GM12865 (cell line): ENCODE results near the gene PLEK.
A peak's percentile ranks its signal among the peaks of the same experiment; 100 is the strongest.

Experiments
- DNase-seq: peaks from one replicate; pipeline ENCODE4 v3.0.0; 2010; ENCODE audit warnings: low read depth
- H3K4me3 ChIP-seq: 2 replicates; pipeline ENCODE4 v1.5.1; 2011; ENCODE audit warnings: mild to moderate bottlenecking, low read depth, low read length, control low read depth
- TF ChIP-seq, protein P1 (sequence below): IDR thresholded peaks from 2 replicates; pipeline ENCODE4 v1.5.1; 2011; ENCODE audit warnings: low read length, control low read depth, low read depth, inconsistent platforms; ENCODE audit not compliant: insufficient read depth; ENCODE audit errors: missing control alignments

Gene PLEK

DNA sequence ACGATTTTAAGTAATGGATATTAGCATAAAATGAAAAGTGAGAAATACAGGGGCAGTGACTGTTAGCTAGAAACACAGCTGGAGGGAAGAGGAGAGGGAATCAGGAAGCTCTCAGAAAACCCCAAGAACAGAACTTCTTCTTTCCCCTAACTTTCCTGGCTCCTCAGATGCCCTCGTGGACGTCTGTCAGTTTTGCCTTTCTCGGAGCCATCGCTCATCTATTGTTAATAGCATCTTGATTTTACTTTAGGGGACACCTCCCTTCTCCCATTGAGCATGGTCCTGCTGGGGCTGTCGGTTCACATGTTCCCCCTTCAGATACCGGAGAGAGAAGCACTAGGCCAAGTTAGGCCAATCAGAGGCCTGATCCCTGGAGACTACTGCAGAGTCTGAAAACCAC lies 2.3 kb upstream of the PLEK start:
- DNase-seq = peak; percentile 53
- TF ChIP-seq, protein P1, sequence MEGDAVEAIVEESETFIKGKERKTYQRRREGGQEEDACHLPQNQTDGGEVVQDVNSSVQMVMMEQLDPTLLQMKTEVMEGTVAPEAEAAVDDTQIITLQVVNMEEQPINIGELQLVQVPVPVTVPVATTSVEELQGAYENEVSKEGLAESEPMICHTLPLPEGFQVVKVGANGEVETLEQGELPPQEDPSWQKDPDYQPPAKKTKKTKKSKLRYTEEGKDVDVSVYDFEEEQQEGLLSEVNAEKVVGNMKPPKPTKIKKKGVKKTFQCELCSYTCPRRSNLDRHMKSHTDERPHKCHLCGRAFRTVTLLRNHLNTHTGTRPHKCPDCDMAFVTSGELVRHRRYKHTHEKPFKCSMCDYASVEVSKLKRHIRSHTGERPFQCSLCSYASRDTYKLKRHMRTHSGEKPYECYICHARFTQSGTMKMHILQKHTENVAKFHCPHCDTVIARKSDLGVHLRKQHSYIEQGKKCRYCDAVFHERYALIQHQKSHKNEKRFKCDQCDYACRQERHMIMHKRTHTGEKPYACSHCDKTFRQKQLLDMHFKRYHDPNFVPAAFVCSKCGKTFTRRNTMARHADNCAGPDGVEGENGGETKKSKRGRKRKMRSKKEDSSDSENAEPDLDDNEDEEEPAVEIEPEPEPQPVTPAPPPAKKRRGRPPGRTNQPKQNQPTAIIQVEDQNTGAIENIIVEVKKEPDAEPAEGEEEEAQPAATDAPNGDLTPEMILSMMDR = no peak
- H3K4me3 ChIP-seq = peak overlapping the region; percentile 47

DNA sequence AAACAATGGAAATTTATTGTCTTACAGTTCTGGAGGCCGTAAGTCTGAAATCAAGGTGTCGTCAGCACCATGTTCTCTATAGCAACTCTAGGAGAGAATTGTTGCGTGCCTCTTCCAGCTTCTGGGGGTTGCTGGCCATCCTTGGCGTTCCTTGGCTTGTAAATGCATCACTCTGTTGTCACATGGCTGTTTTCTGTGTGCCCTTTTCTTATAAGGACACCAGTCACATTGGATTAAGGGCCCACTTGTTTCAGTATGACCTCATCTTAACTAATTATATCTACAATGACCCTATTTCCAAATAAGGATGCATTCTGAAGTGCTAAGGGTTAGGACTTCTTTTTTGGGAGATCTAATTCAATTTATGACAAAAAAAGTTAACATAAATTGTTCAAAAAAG lies 1.4 kb upstream of the PLEK start:
- peak overlapping the region; percentile 79; the same call in 1 of the 2 replicates for H3K4me3 ChIP-seq
- no peak for DNase-seq
- TF ChIP-seq, protein P1 = no peak

DNA sequence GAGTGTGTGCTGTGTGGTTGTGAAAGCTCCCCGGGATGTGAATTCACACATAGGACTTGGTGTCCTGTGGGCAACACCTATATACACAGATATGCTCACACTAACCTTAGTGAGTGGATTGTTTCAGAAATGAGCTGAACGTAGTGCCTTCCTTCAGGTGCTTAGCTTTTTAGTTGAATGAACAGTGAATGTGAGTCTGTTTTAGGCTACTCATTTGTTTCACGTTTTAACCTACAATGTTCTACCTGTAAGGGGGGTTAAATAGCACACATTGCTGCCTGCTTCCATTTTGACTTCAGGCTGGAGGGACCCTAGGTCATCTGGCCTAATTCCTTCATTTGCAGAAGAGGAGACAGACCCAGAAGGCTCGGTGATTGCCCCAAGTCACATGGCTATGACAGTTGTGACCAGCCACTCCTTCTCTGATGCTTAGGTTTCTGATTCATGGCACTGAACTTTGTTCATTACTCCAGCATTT lies 1.0 kb downstream of the PLEK start:
- H3K4me3 ChIP-seq = peak overlapping the region; percentile 79
- TF ChIP-seq, protein P1 = no peak
- peak; percentile 73 for DNase-seq

DNA sequence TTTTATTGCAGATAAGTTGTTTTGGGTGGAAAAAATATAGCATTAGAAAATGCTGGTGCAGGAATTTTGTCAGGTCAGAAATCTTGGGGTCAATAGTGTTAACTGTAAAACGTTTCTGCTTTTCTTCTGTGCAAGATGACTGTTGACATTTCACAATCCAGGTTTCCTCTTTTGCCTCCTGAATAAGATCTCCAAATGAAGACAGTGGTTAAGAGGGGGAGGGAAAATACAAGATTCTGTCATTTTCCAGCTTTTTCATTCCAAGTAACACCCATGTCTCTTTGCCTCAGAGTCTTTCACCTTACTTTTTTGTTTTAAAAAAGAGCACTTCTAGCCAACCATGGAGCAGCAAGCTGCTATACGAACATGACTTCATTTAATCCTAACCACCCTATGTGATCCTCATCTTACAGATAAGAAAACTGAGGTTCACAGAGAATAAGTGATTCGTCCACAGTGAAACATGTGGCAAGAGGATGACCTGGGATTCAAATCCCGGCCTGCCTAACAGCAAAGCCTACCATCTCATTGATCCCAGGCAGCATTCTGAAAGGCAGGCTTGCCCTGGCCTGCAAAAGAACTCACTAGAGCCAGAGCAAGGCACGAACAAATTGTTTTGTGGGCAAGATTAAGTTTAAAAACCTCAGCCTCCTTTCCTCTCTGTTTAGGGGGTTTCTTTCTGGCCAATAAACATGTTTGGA lies 3.0 kb downstream of the PLEK start:
- DNase-seq = no peak
- H3K4me3 ChIP-seq = peak overlapping the region; percentile 79
- TF ChIP-seq, protein P1 = no peak

DNA sequence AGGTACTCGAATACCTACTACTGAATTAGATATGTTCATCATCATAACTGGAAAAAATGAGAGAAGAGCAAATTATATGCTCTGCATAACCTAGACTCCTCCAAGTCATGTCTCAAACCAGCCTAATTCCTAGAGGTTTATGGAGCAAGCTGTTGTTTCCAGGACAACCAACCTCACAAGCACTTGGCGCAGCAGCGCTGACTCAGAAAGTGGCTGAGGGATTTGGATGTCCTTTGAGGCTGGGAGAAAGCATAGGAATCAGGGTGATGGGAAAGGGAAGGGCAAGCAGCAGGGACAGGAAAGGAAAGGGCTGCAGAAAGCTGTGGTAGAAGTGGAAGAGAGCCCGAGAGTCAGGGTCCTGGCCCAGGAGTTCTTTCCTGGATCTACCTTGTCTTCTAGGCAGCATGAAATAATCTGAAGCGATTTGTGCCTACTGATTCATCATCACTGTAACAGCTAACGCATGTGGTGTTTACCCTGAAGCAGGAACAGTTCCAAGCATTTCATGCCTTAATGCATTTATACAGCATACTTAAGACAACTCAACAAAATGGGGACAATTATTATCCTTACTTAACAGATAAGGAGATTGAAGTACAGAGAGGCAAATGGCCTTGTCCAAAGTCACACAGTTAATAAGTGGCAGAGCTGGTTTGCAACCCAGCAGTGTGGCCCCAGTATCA lies 3.7 kb downstream of the PLEK start:
- DNase-seq = no peak
- TF ChIP-seq, protein P1 = no peak
- H3K4me3 ChIP-seq = peak overlapping the region; percentile 79

DNA sequence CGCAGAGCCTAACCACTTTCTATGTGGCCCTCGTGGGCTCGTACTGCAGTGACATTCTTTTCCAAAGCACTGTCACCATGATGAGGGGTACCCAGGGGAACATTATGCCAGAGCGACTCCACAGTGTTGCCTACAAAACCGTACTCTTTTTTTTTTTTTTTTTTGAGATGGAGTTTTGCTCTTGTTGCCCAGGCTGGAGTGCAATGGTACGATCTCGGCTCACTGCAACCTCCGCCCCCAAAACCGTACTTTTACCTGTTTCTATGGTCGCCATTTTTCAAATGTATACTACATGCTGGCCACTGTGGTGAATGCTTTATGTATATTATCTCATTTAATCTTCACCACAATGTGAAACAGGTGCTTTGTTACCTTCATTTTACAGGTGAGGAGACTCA lies 4.3 kb downstream of the PLEK start:
- H3K4me3 ChIP-seq = peak overlapping the region; percentile 79
- DNase-seq = no peak
- TF ChIP-seq, protein P1 = no peak
